Mononuclear cell (primary cell): ENCODE data around the gene TTC23. TPM values are rescaled to one million over a fixed set of nuclear protein-coding genes. Genes with fewer than 3 reads are reported as not detected.

Experiments
- H3K27me3 ChIP-seq: 2 replicates; pipeline ENCODE4 v1.6.0; 2011; ENCODE audit warnings: low read length, control low read depth; ENCODE audit not compliant: insufficient read depth
- H3K4me1 ChIP-seq: 2 replicates; pipeline ENCODE4 v1.5.1; 2011; ENCODE audit warnings: mild to moderate bottlenecking, low read length, control low read depth; ENCODE audit not compliant: insufficient read depth
- H3K4me3 ChIP-seq: 2 replicates; pipeline ENCODE4 v1.5.1; 2011; ENCODE audit warnings: mild to moderate bottlenecking, low read length, moderate library complexity
- H3K9me3 ChIP-seq: 2 replicates; pipeline ENCODE4 v1.5.1; 2011; ENCODE audit warnings: low read depth, mild to moderate bottlenecking, control low read depth, low read length
- total RNA-seq: library from RNA; depleted of rRNA; stranded (reverse); fragments of >200 nt; gene quantifications from one replicate; pipeline ENCODE4 v1.2.3, GENCODE V29; 2012

TTC23 gene
- total RNA-seq, 1 donor, result 0.10 TPM

DNA sequence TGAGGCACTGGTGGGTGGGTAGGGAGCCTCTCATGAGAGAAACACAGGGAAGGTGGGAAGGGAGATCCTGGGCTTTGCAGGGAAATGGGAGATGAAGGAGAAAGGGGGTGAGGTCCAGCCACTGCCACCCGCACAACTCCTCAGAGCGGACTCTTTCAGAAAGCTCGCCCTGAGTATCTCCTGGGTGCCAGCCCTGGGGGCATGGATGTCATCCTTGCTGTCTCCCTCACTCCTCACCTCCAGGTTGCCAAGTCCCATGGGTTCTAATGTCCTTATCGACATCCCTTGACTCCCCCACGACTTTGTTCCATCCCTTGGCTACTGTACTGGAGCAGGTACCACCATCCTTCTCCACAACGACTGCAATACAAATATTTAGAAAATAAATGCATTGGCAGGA lies 103.6 kb downstream of the TTC23 start:
- Histone ChIP-seq H3K27me3 (no peaks in the 10 kb centered on the region), H3K4me1 (no peaks in the 10 kb centered on the region), H3K4me3 (no peak overlapping the region), H3K9me3 (no peaks in the 10 kb centered on the region)

DNA sequence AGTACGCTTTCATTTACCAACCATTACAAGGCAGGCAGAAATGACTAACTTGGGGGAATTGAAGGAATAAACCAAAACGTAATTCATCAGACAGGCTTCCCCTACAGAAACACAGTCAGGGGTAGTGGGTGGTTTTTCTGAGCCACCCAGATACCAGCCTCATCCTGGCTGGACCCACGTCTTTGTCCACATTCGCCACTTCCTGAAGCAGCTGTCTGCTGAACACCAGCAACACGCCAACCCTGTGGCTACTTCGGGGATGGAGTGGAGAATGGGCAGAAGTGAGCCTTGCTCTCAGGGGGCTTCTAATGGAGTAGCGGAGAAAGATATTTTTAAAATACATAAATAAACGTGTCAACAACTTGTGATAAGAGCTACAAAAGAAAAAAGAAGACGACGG lies 104.4 kb downstream of the TTC23 start:
- Histone ChIP-seq H3K4me1 (no peaks in the 10 kb centered on the region), H3K27me3 (no peaks in the 10 kb centered on the region), H3K9me3 (no peaks in the 10 kb centered on the region), H3K4me3 (no peak overlapping the region)

- no peaks in the 10 kb centered on the region for H3K9me3 ChIP-seq
Measured at GRCh38 chr15:99143655-99144610, 105.4 kb downstream of the TTC23 start.

DNA sequence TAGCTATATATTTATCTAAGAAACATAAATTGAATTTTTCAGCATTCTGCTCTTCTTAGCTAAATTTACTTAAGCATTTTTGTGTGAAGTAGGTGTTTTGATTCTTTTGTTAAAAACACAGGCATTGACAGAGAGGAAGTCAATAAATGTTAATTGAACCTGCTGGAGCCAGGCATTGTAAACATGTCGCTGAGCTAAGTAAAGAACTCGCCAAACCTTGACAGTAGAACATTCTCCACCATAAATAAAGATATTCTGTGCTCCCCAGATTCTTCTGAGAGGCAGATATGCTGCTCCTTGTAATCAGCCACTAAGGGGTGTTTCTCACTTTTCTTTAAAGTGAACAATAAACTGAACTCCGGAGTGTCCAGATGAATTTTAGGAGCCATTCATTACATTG lies 106.1 kb downstream of the TTC23 start:
- Histone ChIP-seq H3K9me3 (no peaks in the 10 kb centered on the region), H3K4me1 (no peaks in the 10 kb centered on the region), H3K27me3 (no peaks in the 10 kb centered on the region), H3K4me3 (no peak overlapping the region)

More at GRCh38 chr15:99143655-99144610, 105.4 kb downstream of the TTC23 start:
- H3K27me3 ChIP-seq, result no peaks in the 10 kb centered on the region
- no peaks in the 10 kb centered on the region for H3K4me1 ChIP-seq
- no peak overlapping the region for H3K4me3 ChIP-seq

GRCh38 chr15:99142562-99142961 lies 106.8 kb downstream of the TTC23 start:
- Histone ChIP-seq H3K27me3 (no peaks in the 10 kb centered on the region), H3K4me3 (no peak overlapping the region), H3K9me3 (no peaks in the 10 kb centered on the region), H3K4me1 (no peaks in the 10 kb centered on the region)

- Histone ChIP-seq H3K4me1 (no peaks in the 10 kb centered on the region), H3K9me3 (no peaks in the 10 kb centered on the region), H3K4me3 (no peak overlapping the region), H3K27me3 (no peaks in the 10 kb centered on the region)
Measured at GRCh38 chr15:99141943-99142342, 107.4 kb downstream of the TTC23 start.

DNA sequence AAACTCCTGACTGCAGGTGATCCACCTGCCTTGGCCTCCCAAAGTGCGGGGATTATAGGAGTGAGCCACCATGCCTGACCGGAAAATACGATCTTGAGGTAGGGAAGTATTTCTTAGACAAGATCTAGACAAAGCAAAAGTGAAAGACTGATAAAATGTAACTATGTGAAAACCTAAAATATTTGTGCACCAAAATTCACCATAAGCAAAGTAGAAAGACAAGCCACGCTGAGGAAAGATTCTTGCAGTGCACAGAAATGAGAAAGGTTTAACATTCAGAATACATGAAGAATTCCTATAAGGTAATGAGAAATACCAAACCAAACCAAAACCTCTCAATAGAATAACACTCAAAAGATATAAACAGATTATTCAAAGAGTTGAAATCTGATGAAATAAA lies 108.8 kb downstream of the TTC23 start:
- H3K4me3 ChIP-seq, result no peak overlapping the region
- no peaks in the 10 kb centered on the region for H3K27me3 ChIP-seq
- H3K4me1 ChIP-seq, result no peaks in the 10 kb centered on the region
- no peaks in the 10 kb centered on the region for H3K9me3 ChIP-seq

GRCh38 chr15:99139276-99139675 lies 110.1 kb downstream of the TTC23 start:
- H3K4me1 ChIP-seq, result no peaks in the 10 kb centered on the region
- no peaks in the 10 kb centered on the region for H3K9me3 ChIP-seq

DNA sequence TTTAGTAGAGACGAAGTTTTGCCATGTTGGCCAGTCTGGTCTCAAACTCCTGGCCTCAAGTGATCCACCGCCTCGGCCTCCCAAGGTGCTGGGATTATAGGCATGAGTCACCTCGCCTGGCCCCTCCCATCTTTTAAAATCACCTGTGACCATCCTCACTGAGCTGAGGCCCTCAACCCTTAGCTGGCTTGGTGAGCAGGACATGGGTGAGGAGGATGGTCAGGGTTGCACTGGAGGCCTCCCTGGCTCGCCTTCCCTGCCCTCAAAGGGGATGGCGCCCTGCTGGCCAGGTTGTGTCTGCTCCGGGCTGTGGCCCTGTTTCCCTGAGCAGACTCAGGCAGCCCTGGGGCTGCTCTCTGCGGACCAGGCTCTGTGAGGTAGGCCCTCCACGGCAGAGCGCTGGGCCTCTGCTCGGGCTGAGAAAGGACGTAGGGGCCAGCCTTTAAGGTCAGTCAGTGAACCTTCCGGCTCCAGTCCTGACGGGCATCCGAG lies 110.8 kb downstream of the TTC23 start:
- H3K9me3 ChIP-seq, result no peaks in the 10 kb centered on the region
- H3K27me3 ChIP-seq, result no peaks in the 10 kb centered on the region
- no peak overlapping the region for H3K4me3 ChIP-seq
- no peaks in the 10 kb centered on the region for H3K4me1 ChIP-seq

More at GRCh38 chr15:99139276-99139675, 110.1 kb downstream of the TTC23 start:
- Histone ChIP-seq H3K4me3 (no peak overlapping the region), H3K27me3 (no peaks in the 10 kb centered on the region)

- H3K9me3 ChIP-seq, result no peaks in the 10 kb centered on the region
Measured at GRCh38 chr15:99137877-99138276, 111.5 kb downstream of the TTC23 start.

GRCh38 chr15:99137111-99137546 lies 112.3 kb downstream of the TTC23 start:
- no peaks in the 10 kb centered on the region for H3K9me3 ChIP-seq
- no peaks in the 10 kb centered on the region for H3K4me1 ChIP-seq
- no peak overlapping the region for H3K4me3 ChIP-seq
- no peaks in the 10 kb centered on the region for H3K27me3 ChIP-seq

More at GRCh38 chr15:99137877-99138276, 111.5 kb downstream of the TTC23 start:
- Histone ChIP-seq H3K4me3 (no peak overlapping the region), H3K4me1 (no peaks in the 10 kb centered on the region), H3K27me3 (no peaks in the 10 kb centered on the region)

DNA sequence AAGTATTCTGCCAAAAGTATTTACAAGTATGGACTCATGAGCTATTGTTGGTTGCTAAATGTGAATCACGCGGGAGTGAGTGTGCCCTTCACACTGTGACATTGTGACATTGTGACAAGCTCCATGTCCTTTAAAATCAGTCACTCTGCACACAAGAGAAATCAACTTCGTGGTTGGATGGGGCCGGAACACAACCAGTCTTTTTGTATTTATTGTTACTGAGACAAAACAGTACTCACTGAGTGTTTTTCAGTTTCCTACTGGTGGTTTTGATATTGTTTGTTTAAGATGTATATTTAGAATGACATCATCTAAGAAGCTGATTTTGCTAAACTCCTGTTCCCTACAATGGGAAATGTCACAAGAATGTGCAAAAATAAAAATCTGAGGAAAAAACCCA lies 114.2 kb downstream of the TTC23 start:
- no peak overlapping the region for H3K4me3 ChIP-seq
- no peaks in the 10 kb centered on the region for H3K9me3 ChIP-seq
- no peaks in the 10 kb centered on the region for H3K4me1 ChIP-seq
- H3K27me3 ChIP-seq, result no peaks in the 10 kb centered on the region

DNA sequence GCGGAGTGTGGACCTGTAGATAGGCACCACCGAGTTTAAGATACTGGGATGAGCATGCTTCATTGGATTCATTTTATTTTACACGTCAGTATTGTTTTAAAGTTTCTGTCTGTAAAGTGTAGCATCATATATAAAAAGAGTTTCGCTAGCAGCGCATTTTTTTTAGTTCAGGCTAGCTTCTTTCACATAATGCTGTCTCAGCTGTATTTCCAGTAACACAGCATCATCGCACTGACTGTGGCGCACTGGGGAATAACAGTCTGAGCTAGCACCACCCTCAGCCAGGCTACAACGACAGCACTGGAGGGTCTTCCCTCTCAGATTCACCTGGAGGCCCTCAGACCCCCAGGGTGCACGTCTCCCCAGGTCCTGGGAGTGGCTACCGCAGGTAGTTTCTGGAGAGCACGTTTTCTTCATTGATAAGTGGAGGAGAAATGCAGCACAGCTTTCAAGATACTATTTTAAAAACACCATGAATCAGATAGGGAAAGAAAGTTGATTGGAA lies 115.0 kb downstream of the TTC23 start:
- Histone ChIP-seq H3K27me3 (no peaks in the 10 kb centered on the region), H3K9me3 (no peaks in the 10 kb centered on the region), H3K4me1 (no peaks in the 10 kb centered on the region), H3K4me3 (no peak overlapping the region)

DNA sequence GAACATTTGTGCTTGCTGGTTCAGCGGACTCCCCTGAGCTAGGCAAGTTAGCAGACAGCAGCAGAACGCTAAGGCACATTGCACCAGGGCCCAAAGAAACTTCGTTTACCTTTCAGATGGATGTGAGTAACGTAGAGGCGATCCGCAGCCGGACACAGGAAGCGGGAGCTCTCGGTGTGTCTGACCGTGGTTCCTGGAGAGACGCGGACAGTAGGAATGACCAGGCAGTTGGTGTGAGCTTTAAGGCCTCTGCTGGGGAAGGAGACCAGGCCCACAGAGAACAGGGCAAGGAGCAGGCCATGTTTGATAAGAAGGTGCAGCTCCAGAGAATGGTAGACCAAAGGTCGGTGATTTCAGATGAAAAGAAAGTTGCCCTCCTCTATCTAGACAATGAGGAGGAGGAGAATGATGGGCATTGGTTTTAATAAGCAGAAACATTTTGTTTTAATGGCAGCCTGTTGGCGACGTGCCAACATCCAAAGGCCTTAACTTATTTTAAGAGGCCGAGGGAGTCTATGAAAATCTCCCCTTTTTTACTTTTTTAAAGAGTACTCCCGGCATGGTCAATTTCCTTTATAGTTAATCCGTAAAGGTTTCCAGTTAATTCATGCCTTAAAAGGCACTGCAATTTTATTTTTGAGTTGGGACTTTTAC lies 116.6 kb downstream of the TTC23 start:
- H3K4me3 ChIP-seq, result no peak overlapping the region
- H3K27me3 ChIP-seq, result no peaks in the 10 kb centered on the region
- no peaks in the 10 kb centered on the region for H3K9me3 ChIP-seq
- H3K4me1 ChIP-seq, result no peaks in the 10 kb centered on the region

DNA sequence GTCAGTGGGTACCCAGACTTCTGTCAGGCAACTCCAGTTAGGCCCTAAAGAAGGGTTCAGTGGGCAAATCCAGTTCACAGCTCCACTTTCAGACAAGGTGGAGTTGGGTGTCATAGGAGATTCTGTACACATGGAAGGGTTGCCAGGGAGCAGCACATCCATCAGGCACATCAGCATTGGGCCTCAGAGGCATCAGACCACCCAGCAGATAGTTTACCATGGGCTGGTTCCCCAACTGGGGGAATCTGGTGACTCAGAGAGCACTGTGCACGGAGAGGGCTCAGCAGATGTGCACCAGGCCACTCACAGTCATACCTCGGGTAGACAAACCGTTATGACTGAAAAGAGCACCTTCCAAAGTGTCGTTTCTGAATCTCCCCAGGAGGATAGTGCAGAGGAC lies 117.3 kb downstream of the TTC23 start:
- H3K4me3 ChIP-seq, result no peak overlapping the region
- H3K9me3 ChIP-seq, result no peaks in the 10 kb centered on the region
- no peaks in the 10 kb centered on the region for H3K4me1 ChIP-seq
- no peaks in the 10 kb centered on the region for H3K27me3 ChIP-seq
